Measurements from ENCODE around the gene PPT2.
"Not testable (repeated sequence)": the region's sequence is repeated elsewhere in the genome, so short reads cannot be mapped to it uniquely, and the experiment has no call there.

Gene PPT2

DNA sequence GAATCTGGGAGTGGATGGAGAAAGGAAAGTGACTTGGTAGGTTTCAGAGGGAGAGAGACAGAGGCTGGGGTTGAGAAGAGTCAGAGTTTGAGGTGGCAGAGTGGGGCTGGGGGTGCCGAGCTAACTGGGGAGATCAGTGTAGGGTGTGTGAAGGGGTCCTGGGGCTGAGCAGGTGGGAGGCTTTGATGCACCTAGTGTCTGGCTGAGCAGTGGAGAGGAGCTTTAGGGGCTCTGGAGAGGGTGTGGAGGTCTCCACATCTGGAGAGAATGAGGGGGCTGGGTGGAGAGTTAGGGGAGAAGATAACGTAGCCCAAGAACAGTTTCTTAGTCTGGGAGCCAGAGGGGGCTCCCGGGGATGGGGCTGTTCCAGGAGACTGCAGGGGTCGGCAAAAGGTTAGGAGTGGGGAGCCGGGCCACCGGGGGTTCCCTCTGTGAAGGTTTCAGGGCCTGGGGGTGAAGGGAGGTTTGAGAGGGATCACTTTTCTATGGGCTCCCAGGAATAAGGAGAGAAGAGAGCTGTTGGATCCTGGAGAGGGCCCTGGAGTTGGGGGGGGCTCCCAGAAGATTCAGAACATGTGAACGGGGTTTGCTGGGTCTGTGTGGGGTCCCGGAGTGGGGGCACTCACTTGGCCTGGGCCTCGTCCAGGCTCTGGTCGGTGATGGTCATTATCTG lies 35.3 kb downstream of the PPT2 start:
- peak in 5 of 51 donors; percentile 18 to 54 (median 32) for DNase-seq

DNA sequence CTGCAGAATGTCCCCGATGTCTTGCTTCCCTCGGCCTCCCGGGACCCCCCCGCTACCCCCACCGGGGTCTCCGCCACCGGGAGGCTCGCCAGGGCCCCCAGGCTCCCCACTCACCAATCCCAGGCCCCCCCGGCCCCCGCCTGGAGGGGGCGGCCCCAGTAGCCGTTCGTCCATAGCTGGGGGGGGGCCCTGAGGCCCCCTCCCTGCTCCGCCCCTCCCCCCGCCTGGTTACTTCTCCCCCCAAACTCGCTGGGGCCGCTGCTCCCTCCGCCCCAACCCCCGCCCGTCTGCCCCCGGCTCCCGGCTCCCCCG lies 35.8 kb downstream of the PPT2 start:
- DNase-seq, result peak in 6 of 51 donors; percentile 51 to 77 (median 61)

DNA sequence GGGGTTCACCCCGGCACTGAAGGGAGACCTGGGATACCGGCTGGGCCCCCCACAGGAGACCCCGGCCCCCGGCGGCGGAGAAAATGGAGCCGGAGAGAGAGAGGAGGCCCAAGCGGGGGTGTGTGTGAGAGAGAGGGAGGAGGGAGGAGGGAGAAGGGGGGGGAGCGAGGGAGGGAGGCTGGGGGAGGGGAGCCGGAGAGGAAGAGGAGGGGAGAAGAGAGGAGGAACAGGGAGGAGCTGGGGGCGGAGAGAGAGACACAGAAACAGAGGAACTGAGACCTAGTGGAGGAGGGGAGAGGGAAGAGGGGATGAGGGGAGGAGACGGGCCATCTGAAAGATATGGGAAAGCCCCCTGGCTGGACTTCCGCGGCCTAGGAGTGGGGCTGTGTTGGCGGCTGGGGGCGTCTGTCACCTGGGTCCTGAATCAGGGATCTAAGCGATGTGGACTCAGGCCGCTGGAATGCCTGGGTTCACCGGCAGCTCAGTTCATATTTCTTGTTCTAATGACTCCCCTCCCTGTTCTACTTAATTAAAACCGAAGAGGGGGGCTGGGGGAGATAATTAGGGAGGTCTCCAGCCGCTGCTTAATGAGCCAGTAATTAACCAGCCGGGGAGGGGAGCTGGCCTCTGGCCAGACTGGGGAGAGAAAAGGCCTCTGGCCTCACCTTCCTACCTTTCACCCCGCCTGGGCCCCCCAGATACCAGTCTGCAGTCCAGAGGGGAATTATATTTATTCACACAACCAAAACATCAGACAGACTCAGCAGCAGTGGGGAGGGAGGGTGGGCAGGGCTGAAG lies 36.3 kb downstream of the PPT2 start, which contains the start of gene PBX2:
Gene PBX2, minus strand, starts transcription at position 149 of the 798 bp plus-strand sequence. CDS start 287 bp downstream, outside the sequence.
- peak in 50 of 51 donors; percentile 25 to 93 (median 82) for DNase-seq

DNA sequence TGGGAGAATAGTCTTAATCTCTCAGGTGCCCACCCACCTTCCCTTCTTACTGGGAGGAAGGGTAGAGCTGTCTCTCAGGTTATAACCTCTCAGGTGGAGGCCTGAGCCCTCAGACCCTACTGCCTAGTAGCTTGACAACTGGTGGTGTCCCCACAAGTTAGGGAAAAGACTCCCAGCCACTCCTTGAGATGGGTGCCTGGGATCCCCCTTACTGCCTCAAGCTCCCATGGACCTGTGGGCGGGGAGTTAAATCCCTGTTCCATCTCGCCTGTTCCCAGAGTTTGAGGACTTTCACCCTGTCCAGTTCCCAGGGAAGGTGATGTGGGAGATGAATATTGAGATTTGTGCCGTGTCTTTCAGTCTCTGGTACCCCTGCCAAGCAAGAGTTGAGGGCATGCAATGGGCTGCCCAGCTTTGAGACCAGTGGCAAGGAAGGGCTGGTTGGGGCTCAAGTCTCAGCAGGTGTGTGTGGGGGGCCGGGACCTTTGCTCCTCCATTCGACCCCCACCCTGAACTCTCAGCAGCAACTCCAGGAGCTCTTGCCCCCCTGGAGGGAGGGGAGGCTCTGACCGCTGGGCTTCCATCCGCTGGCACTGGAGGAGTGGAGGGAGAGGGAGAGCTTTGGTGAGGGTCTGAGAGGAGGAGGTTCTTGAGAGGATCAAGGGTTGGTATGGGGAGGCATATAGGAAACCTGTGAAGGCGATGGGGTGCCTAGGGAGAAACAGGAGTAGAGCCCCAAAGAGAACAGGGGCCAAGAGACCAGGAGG lies 37.2 kb downstream of the PPT2 start:
- DNase-seq, result no peak

- no peak for DNase-seq
Observed at GRCh38 chr6:32191696-32192607, 38.0 kb downstream of the PPT2 start.

- DNase-seq, result peak in 9 of 51 donors; percentile 10 to 36 (median 19)
Observed at GRCh38 chr6:32192608-32193039, 38.7 kb downstream of the PPT2 start, which contains the start of gene GPSM3. TSS of gene GPSM3 (minus strand) at chr6:32192643. CDS start at chr6:32192513, 130 bp downstream.

DNA sequence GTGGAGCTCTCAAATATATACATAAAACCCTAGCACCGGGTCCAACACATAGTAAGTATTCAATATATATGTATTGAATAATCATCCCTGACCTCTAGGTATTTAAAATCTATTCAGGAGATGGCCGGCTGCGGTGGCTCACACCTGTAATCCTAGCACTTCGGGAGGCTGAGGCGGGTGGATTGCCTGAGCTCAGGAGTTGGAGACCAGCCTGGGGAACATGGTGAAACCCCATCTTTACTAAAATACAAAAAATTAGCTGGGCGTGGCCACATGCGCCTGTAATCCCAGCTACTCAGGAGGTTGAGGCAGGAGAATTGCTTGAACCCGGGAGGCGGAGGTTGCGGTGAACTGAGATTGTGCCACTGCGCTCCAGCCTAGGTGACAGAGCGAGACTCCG lies 39.2 kb downstream of the PPT2 start:
- DNase-seq, result not testable (repeated sequence)

GRCh38 chr6:32194388-32194787 lies 40.4 kb downstream of the PPT2 start:
- DNase-seq, result no peak

- peak in 17 of 51 donors; percentile 26 to 72 (median 47) for DNase-seq
Observed at GRCh38 chr6:32194825-32195651, 41.1 kb downstream of the PPT2 start.

DNA sequence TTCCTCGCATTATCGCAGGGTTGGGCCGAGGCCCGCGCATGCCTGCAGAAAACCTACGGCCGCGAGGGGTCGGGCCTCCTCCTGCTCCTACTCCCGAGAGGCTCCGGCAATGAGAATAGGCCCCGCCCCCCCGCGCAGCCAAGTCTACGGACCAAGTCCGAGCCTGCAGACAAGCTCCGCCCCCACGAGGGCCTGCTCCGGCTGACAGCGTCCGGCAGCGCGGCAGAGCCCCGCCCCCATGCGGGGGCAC lies 41.6 kb downstream of the PPT2 start:
- peak; percentile 86 to 100 (median 100) for DNase-seq

- DNase-seq, result peak in 50 of 51 donors; percentile 57 to 98 (median 92)
Observed at GRCh38 chr6:32195902-32196681, 42.2 kb downstream of the PPT2 start.

- peak in 28 of 51 donors; percentile 19 to 76 (median 55) for DNase-seq
Observed at GRCh38 chr6:32196682-32197616, 43.0 kb downstream of the PPT2 start.

DNA sequence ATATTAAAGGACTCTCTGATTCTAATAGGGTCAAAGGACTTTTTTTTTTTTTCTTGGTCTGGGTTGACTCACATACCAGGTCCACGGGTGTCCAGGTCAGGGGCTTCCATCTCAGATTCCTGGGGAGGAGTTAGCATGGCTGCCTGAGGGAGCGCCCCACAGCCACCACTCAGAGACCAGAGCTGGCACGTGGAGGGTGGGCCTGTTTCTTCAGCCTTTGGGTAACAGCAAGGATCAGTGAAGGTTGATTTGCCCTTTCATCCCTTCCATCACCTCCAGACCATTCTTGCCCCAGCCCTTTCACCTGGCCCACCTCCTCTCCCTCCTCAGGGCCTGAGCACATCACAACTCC lies 44.4 kb downstream of the PPT2 start:
- no peak for DNase-seq

DNA sequence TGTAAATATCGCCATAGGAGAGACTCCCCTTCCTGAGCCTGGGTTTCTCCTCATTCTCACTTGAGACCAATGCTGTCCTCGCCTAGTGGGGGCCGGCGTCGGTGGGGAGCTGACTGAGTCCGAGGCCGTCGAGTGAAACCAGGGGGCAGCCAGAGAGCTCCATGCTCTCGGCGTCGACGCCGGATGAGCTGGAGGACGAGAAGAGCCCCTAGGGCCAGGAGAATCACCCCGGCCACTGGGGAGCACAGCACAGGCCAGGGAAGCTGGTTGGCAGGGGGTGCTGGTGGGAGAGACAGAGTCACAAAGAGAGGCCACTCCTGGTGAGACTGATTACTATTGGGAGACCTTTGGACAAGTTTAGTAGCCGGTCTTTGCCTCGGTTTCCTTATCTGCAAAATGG lies 44.9 kb downstream of the PPT2 start:
- DNase-seq, result no peak

DNA sequence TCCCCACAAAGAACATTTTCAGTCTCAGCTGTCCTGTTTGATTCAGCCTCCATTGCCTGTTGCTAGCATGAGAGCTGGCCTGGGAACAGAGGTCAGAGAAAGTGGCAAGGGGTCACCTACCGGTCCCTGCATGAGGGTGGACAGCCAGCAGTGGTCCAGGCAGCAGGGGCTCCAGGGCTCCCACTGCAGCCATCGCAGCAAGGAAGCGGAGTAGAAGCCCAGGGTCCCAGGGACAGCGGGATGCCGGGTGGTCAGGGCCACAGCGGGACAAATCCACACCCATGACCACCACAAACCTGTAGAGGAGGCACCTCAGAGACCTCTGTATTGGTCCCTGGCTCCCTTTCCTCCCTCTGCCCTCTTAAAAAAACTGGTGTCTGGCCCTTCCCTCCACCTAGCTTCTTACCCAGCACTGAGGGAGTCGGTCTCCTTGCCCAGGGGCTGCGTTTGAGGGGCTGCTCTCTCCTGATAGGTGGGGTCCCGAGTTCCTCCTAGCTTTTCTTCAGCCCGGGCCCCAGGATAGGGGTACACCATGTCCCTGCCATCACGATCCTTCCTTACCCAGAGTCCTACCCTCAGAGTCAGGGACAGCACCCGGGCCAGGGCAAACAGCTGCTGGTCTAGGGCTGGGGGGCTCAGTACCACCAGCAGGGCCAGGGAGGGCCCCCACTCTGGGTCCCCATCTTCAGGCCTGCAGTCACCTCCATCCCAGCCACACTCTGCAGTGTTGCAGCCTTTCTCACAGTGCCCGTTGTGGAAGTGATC lies 47.0 kb downstream of the PPT2 start:
- DNase-seq, result no peak

DNA sequence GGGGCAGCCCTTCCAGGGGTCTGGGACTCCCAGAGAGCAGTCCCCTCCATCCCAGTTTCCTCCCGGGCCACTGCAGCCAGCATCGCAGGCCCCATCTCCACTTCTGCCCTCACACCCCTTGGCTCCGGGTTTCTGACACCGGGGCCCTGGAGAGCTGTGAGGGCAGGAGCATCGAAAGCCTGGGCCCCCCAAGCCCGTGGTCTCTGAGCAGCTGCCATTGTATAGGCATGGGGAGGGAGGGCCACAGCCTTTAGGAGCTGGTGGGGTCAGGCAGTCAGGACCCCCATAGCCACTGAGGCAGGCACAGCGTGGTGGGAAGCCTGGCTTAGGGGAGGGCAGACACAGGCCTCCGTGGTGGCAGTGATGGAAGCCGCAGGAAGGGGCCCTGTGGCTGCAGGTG lies 48.2 kb downstream of the PPT2 start:
- no peak for DNase-seq
